GM19023 (cell line): ENCODE data around the gene SLC6A12.

Experiments used
- ATAC-seq: cut with Tn5 transposase; IDR thresholded peaks from one replicate; pipeline ENCODE4 v1.9.1; 2021; ENCODE audit warnings: mild to moderate bottlenecking, moderate library complexity; ENCODE audit not compliant: unreplicated experiment

The SLC6A12 gene

DNA sequence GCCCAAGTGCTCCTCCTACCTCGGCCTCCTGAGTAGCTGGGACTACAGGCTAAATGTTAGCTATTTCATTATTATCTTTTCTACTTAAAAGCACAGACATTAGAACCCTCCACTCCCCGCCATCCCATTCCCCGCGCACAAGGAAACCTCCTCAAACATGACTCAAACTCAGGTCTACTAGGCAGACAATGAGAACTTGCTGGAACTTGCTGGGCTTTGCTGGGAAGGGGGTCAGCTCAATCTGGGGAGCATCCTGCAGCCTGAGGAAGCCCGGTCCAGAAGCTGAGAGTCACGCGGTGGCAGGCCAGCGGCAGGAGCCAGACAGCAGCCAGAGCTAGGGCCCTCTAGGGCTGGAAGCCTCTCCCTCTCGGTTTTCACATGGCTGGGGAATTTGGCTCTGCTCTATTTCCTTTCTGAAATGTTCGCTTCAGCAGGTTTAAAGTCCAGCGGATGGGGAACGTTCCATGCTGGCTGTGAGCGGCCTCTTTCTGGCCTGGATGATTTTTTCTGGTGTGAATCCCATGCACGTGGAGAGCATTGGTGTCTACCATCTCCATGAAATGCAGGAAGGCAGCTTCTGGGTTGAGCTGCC, 68.5 kb downstream of the SLC6A12 start:
- no peak for ATAC-seq

DNA sequence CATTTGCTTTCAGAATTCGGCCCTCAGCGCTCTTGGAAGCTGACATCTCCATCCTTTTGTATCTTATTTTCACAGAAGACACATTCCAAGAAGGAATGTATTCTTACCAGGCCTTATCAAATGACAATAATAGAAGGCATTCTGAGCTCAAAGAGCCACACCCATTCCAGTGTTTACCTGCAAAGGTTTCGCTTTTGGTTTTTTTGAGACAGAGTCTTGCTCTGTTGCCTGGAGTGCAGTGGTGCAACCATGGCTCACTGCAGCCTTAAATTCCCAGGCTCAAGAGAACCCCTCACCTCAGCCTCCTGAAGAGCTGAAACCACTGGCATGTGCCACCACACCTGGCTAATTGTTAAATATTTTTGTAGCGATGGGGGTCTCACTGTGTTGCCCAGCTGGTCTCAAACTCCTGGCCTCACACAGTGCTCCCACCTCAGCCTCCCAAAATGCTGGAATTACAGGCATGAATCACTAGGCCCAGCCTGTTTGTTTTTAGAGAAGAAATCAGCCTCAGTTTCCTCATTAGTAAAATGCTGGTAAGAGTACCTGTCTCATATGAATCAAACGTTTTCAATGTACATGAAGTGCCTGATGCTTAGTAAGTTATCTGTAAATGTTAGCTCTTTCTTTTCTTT, 69.2 kb downstream of the SLC6A12 start:
- ATAC-seq = no peak

DNA sequence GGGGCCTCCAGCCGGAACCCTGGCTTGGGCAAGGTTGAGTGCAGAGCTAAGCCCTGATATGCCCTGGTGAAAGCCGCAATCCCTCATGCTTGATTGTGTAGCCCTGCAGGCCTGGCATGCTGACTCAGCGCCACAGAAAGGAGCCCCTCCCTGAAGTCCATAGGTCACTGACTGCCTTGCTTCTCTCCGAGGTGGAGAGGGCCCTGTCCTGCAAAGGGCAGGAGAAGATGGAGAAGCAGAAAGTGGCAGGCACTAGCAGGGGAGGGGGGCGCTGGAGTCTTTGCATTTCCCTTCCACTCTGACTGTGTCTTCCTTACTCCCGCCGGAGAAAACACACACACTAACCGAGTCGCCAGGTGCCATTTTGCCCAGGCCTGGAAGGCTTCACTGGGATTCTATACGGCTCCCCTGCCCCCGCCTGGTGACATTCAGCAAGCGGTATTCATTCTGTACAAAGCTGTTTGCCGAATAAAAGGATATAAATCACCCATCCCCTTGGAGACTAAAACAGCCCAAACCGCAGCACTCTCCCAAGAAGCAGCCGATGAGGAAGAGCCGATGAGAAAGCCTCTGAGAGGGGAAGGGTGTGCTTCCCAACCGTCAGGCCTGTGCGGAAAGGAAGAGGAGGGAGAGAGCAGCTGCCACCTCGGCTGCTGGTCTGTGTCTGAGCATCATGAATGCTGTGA, 69.8 kb downstream of the SLC6A12 start:
- ATAC-seq = no peak

DNA sequence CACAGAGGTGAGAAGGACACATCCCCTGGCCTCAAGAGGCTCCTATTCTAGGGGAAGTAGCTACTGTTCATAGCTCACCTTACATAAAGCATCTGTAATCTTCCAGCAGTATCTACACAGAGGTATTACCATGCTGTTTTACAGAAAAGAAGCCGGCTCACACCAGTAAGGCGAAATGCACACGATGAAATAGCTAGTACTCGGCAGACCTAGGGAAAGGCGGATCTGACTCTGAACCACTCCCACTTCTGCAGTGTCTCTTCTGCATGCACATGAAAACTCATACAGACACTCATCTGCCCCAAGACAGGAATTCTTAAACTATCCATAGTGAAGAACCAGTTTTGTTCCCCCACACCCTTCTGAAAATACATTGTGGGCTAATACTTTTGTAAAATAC, 73.8 kb downstream of the SLC6A12 start:
- no peak for ATAC-seq
